Ovary (tissue), 9 donors: ENCODE data around the gene ESYT2. TPM values are rescaled to one million over a fixed set of nuclear protein-coding genes. Genes with fewer than 3 reads are reported as not detected.
A peak's percentile ranks its signal among the peaks of the same experiment; 100 is the strongest.

Source experiments
- DNase-seq, 5 donors: peaks; one replicate each; pipeline ENCODE4 v3.0.0-alpha.2; 2019 to 2020
- H3K27ac ChIP-seq, 2 donors: fragments of 200-600 bp; one replicate each; pipeline versions ENCODE4 v1.5.1 to v1.8.0; 2019 to 2022
- H3K27me3 ChIP-seq: fragments of 200-600 bp; one replicate; pipeline ENCODE4 v1.8.0; 2022
- H3K36me3 ChIP-seq: fragments of 200-600 bp; sonication (generic); one replicate; pipeline ENCODE4 v1.5.1; 2019
- H3K4me1 ChIP-seq: one replicate; pipeline ENCODE4 v1.8.1; 2013; ENCODE audit warnings: mild to moderate bottlenecking, moderate library complexity; ENCODE audit not compliant: insufficient read depth
- H3K4me3 ChIP-seq: fragments of 200-600 bp; sonication (generic); one replicate; pipeline ENCODE4 v1.5.1; 2017
- H3K9me3 ChIP-seq, 2 donors: fragments of 200-600 bp in 1 of 2; sonication (generic) in 1 of 2; one replicate each; pipeline versions ENCODE4 v1.5.1 to v1.8.1; 2013 to 2019; ENCODE audit warnings: mild to moderate bottlenecking in 1 of 2, moderate library complexity in 1 of 2
- EP300 ChIP-seq: sonication (generic); formaldehyde crosslinking; IDR thresholded peaks from one replicate; pipeline ENCODE4 v1.6.1; 2017; ENCODE audit warnings: antibody characterized with exemption
- POLR2A ChIP-seq: fragments of 450-650 bp; IDR thresholded peaks from one replicate; pipeline ENCODE4 v1.6.1; 2017; ENCODE audit warnings: antibody characterized with exemption, mild to moderate bottlenecking, moderate library complexity
- WGBS, 3 donors: extraction: QIAGEN DNeasy Blood & Tissue Kit in 1 of 3; methylation state at CpG; one replicate each; pipeline versions ENCODE4 v1.1.5 to v1.1.7; 2013 to 2017; 5-methylcytosine and 5-hydroxymethylcytosine counted together
- intact Hi-C, 4 donors: fragments of 100-400 bp; cut with DNase I; formaldehyde crosslinking; loops; one replicate each; pipeline versions ENCODE4 v1.11.0 to v1.15.1; 2022 to 2023
- polyA plus RNA-seq, 2 donors: library from polyadenylated mRNA; stranded (reverse); fragments of 200-250 nt in 1 of 2; fragments of 350-450 nt in 1 of 2; fragmentation: Illumina TruSeq in 1 of 2; extraction: RNeasy Lipid Tissue Mini Kit (QIAGEN cat#74804) in 1 of 2; gene quantifications; one replicate each; pipeline ENCODE4 v1.2.3, GENCODE V29; 2013 to 2014
- total RNA-seq, 7 donors: library from RNA; depleted of rRNA in 2 of 7; stranded (reverse); fragments of >200 nt in 2 of 7; fragmentation: NEBNext Ultra II Directional in 3 of 7; extraction: Animal tissue kit (Norgen Biotek cat#: 25700) in 3 of 7; gene quantifications; one replicate each; pipeline versions ENCODE4 v1.1.0 to v1.2.4, GENCODE V29; 2016 to 2023
- TF ChIP-seq, protein P1 (sequence below), 3 donors: fragments of 450-650 bp in 2 of 3; fragments of 200-600 bp in 1 of 3; IDR thresholded peaks; one replicate each; pipeline versions ENCODE4 v1.5.1 to v1.8.0; 2016 to 2022; ENCODE audit warnings: antibody characterized with exemption in 3 of 3, mild to moderate bottlenecking in 1 of 3
- donor health status: DM: no; HTN: no; CAD: no; lungs with moderate emphysema.
- donor health status: DM: no; HTN: no; CAD: no.
- donor health status: Bipolar disorder and iron deficiency.
- donor health status: DM: yes; HTN: yes; CAD: no.
- donor health status: DM: no; HTN: no; CAD: no.
- donor health status: DM: yes; HTN: yes; CAD: no.

Gene ESYT2
- total and polyA plus RNA-seq, 9 donors: 42.7 to 147 (median 91.6) TPM

DNA sequence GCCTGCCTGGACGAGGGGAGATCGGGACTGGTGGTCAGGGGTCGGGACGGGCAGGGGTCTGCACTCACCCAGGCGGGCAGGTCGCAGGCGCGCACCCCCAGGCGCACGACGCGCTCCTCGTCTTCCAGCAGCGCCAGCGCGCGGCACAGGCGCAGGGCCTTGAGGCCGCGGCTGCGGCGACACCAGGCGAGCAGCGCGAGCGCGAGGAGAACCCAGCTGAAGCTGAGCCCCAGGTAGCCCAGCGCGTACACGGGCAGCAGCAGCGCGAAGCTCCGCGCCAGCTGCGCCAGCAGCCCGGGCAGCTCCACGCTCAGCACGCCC is 328 bp downstream of the ESYT2 start:
- Histone ChIP-seq H3K36me3 (no peaks in the 10 kb centered on the region), H3K4me1 (peaks cover 8% of the 10 kb centered on the region), H3K4me3 (peak overlapping the region; percentile 95), H3K27me3 (no peaks in the 10 kb centered on the region), H3K27ac (peak overlapping the region; percentile 97 to 98), H3K9me3 (no peaks in the 10 kb centered on the region)
- 0% methylated on average over 5 to 38 of the region's 38 CpGs for WGBS, 3 donors
- TF ChIP-seq, protein P1, sequence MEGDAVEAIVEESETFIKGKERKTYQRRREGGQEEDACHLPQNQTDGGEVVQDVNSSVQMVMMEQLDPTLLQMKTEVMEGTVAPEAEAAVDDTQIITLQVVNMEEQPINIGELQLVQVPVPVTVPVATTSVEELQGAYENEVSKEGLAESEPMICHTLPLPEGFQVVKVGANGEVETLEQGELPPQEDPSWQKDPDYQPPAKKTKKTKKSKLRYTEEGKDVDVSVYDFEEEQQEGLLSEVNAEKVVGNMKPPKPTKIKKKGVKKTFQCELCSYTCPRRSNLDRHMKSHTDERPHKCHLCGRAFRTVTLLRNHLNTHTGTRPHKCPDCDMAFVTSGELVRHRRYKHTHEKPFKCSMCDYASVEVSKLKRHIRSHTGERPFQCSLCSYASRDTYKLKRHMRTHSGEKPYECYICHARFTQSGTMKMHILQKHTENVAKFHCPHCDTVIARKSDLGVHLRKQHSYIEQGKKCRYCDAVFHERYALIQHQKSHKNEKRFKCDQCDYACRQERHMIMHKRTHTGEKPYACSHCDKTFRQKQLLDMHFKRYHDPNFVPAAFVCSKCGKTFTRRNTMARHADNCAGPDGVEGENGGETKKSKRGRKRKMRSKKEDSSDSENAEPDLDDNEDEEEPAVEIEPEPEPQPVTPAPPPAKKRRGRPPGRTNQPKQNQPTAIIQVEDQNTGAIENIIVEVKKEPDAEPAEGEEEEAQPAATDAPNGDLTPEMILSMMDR (IDR thresholded peaks at IDR 0.05): no peak
- TF ChIP-seq EP300: no peak
- no peak for TF ChIP-seq POLR2A
- intact Hi-C loops: loop anchor here in 1 of 4 donors (2.0 kb wide), 1 partner anchor 44 kb away; no protein-coding TSS in a partner anchor
- DNase-seq: peak in 2 of 5 donors; percentile 68 to 82

DNA sequence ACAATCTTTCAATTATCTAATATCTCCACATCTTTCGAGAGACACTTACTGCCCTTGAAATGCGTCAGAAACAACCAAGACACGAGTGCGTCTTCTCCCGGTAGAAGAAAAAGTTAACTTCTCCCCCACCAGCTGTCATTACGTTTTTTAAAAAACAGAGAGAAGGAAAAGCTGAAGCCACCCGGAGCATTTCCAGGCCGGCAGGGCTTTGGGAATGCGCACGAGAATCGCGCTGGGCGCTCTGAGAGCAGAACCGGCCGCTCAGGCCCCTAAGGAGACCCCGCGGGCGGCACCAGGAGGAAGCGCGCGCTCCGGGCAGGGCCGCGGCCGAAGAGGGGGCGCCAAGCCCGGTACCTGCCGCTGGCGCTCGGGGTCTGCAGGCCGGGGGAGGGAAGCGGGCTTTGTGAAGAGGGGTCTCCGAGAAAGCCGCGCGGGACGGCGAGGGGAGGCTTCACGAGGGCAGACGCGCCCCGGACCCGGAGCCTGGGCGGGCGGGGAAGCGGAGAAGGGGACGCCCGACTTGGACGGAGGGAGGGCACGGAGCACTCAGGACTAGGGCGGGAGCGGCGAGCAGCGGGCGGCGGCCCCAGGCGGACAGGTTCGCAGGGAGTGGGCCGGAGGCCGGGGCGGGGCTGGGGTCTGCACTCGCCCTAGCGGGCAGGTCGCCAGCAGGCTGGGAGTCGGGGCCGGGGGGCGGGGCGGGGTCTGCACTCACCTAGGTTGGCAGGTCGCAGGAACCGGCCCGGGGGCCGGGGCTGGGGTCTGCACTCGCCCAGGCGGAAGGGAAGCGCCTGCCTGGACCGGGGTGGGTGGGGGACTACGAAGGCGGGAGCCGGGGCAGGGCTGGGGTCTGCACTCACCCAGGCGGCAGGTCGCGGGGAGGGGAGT is 932 bp downstream of the ESYT2 start:
- Histone ChIP-seq H3K27me3 (no peaks in the 10 kb centered on the region), H3K4me3 (peak overlapping the region; percentile 95), H3K27ac (peak overlapping the region; percentile 97 to 98), H3K4me1 (peaks cover 8% of the 10 kb centered on the region), H3K9me3 (no peaks in the 10 kb centered on the region), H3K36me3 (no peaks in the 10 kb centered on the region)
- TF ChIP-seq POLR2A: no peak
- no peak for TF ChIP-seq EP300
- TF ChIP-seq, protein P1 (IDR thresholded peaks at IDR 0.05): no peak
- intact Hi-C loops: loop anchor here in 1 of 4 donors (2.0 kb wide), 1 partner anchor 44 kb away; no protein-coding TSS in a partner anchor
- 0 to 1% (median 1%) methylated on average over 65 to 82 of the region's 82 CpGs for WGBS, 3 donors
- DNase-seq: peak; percentile 66 to 81 (median 80)

DNA sequence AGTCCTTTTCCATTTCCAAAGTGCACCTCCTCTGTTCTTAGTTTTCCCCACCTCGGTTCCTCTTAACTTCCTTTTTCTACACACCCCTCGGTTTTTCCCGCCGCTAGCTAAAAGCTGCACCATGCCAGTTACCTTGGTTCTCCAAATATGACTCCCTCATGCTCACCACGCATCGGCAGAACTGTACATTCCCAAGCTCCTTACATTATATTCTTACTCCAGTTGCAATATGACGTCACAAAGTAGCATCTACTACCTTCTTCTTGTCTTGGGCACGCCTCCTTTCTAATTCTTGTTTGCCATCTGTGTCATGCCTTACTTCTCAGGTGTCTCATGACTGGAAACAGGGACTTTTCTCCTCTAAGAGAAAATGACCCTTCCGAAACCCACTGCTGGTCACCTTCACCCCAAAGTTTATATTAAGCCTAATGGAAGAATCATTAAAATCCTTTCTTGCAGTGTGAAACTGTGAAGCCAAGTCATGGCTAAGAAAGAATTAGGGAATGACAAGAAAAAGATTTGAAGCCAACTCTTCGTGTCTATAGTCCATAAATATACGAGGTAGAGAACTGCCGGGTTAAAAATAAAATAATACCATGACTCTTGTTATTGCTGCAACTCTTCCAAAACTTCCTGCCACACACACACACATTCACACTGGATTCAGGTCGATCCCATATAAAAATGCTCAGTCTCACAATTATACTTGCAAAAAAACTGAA is 1.7 kb downstream of the ESYT2 start:
- no peak for DNase-seq
- no peak for TF ChIP-seq POLR2A
- TF ChIP-seq EP300: no peak
- TF ChIP-seq, protein P1 (IDR thresholded peaks at IDR 0.05): no peak
- WGBS, 3 donors: 35 to 41% (median 41%) methylated on average over 13 of the region's 13 CpGs
- Histone ChIP-seq H3K4me3 (peak overlapping the region; percentile 95), H3K36me3 (no peaks in the 10 kb centered on the region), H3K4me1 (peaks cover 9% of the 10 kb centered on the region), H3K9me3 (no peaks in the 10 kb centered on the region), H3K27ac (peak overlapping the region; percentile 97 to 98), H3K27me3 (no peaks in the 10 kb centered on the region)
- intact Hi-C loops: loop anchor here in 1 of 4 donors (2.0 kb wide), 1 partner anchor 43 kb away; no protein-coding TSS in a partner anchor

DNA sequence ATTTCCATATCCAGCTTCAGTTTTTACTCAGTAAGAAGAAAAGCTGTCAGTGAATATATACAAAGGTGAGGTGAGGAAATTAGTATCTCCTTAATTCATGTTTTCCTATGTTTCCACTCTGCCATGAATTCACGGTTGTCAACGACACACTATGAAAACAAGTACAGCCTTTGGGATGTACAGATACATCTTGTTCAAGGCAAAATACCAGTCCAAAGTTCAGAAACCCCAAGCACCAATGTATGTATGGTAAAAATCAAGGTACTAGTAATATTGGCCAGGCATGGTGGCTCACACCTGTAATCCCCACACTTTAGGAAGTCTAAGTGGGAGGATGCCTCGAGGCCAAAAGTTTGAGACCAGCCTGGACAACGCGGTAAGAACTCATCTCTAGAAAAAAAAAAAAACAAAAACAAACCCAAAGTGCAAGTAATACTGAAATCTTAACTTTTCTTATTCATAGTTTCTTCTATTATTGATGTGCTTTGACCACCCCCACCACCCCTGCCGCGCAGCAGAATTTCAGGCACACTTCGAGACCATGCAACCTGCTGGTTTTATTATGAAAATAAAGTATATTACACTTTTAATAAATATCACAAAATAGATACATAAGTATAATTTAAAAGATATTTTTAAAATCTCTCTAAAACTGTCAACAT is 3.5 kb downstream of the ESYT2 start:
- no peak for DNase-seq
- Histone ChIP-seq H3K36me3 (no peaks in the 10 kb centered on the region), H3K27me3 (no peaks in the 10 kb centered on the region), H3K4me3 (no peak overlapping the region), H3K9me3 (no peaks in the 10 kb centered on the region), H3K4me1 (peaks cover 14% of the 10 kb centered on the region), H3K27ac (no peak overlapping the region)
- no peak for TF ChIP-seq POLR2A
- TF ChIP-seq, protein P1 (IDR thresholded peaks at IDR 0.05): no peak
- no peak for TF ChIP-seq EP300
- intact Hi-C loops: no loop called here
- 80 to 90% (median 85%) methylated on average over 8 of the region's 8 CpGs for whole genome bisulfite sequencing, 3 donors
